IPS-18a (cell line): Measurements from ENCODE around the gene PSME3IP1.

Experiments
- H3K27ac ChIP-seq: one replicate; pipeline ENCODE4 v1.5.1; 2013; ENCODE audit warnings: low read length
- H3K27me3 ChIP-seq: one replicate; pipeline ENCODE4 v1.6.1; 2013; ENCODE audit warnings: mild to moderate bottlenecking, low read length; ENCODE audit not compliant: control insufficient read depth, insufficient read depth
- H3K36me3 ChIP-seq: one replicate; pipeline ENCODE4 v1.6.1; 2013; ENCODE audit warnings: low read depth, low read length; ENCODE audit not compliant: control insufficient read depth
- H3K4me1 ChIP-seq: one replicate; pipeline ENCODE4 v1.6.1; 2013; ENCODE audit warnings: low read depth, low read length; ENCODE audit not compliant: control insufficient read depth
- H3K4me3 ChIP-seq: one replicate; pipeline ENCODE4 v1.5.1; 2013; ENCODE audit warnings: low read length
- H3K9ac ChIP-seq: one replicate; pipeline ENCODE4 v1.6.1; 2013; ENCODE audit warnings: mild to moderate bottlenecking, low read length, moderate library complexity
- H3K9me3 ChIP-seq: one replicate; pipeline ENCODE4 v1.6.1; 2013; ENCODE audit warnings: low read depth, low read length; ENCODE audit not compliant: control insufficient read depth

The PSME3IP1 gene

GRCh38 chr16:57127037-57127763 is 58.6 kb downstream of the PSME3IP1 start:
- Histone ChIP-seq H3K27ac (no peak overlapping the region), H3K9me3 (no peaks in the 10 kb centered on the region), H3K9ac (no peak overlapping the region)

GRCh38 chr16:57126411-57126810 is 59.4 kb downstream of the PSME3IP1 start:
- H3K36me3 ChIP-seq = no peaks in the 10 kb centered on the region

More at GRCh38 chr16:57127037-57127763, 58.6 kb downstream of the PSME3IP1 start:
- no peaks in the 10 kb centered on the region for H3K36me3 ChIP-seq
- H3K4me3 ChIP-seq = no peak overlapping the region
- H3K4me1 ChIP-seq = no peaks in the 10 kb centered on the region
- H3K27me3 ChIP-seq = no peaks in the 10 kb centered on the region

GRCh38 chr16:57125969-57126368 is 59.9 kb downstream of the PSME3IP1 start:
- no peaks in the 10 kb centered on the region for H3K9me3 ChIP-seq
- no peaks in the 10 kb centered on the region for H3K4me1 ChIP-seq
- H3K36me3 ChIP-seq = no peaks in the 10 kb centered on the region
- H3K27me3 ChIP-seq = no peaks in the 10 kb centered on the region
- H3K4me3 ChIP-seq = no peak overlapping the region
- no peak overlapping the region for H3K9ac ChIP-seq
- H3K27ac ChIP-seq = no peak overlapping the region

More at GRCh38 chr16:57126411-57126810, 59.4 kb downstream of the PSME3IP1 start:
- Histone ChIP-seq H3K27ac (no peak overlapping the region), H3K4me1 (no peaks in the 10 kb centered on the region), H3K27me3 (no peaks in the 10 kb centered on the region), H3K4me3 (no peak overlapping the region), H3K9me3 (no peaks in the 10 kb centered on the region), H3K9ac (no peak overlapping the region)

- Histone ChIP-seq H3K36me3 (no peaks in the 10 kb centered on the region), H3K9me3 (no peaks in the 10 kb centered on the region), H3K27ac (no peak overlapping the region), H3K9ac (no peak overlapping the region), H3K4me1 (no peaks in the 10 kb centered on the region), H3K4me3 (no peak overlapping the region), H3K27me3 (no peaks in the 10 kb centered on the region)
Observed at GRCh38 chr16:57125376-57125775, 60.5 kb downstream of the PSME3IP1 start.

- Histone ChIP-seq H3K36me3 (no peaks in the 10 kb centered on the region), H3K27ac (no peak overlapping the region), H3K4me1 (no peaks in the 10 kb centered on the region), H3K4me3 (no peak overlapping the region), H3K9me3 (no peaks in the 10 kb centered on the region), H3K27me3 (no peaks in the 10 kb centered on the region), H3K9ac (no peak overlapping the region)
Observed at GRCh38 chr16:57123974-57124674, 61.7 kb downstream of the PSME3IP1 start.

GRCh38 chr16:57123216-57123973 is 62.4 kb downstream of the PSME3IP1 start:
- Histone ChIP-seq H3K9ac (no peak overlapping the region), H3K36me3 (no peaks in the 10 kb centered on the region), H3K9me3 (no peaks in the 10 kb centered on the region), H3K4me1 (no peaks in the 10 kb centered on the region), H3K27ac (no peak overlapping the region), H3K4me3 (no peak overlapping the region), H3K27me3 (no peaks in the 10 kb centered on the region)

GRCh38 chr16:57118461-57119084 is 67.3 kb downstream of the PSME3IP1 start:
- Histone ChIP-seq H3K9me3 (no peaks in the 10 kb centered on the region), H3K4me3 (no peak overlapping the region), H3K4me1 (no peaks in the 10 kb centered on the region), H3K9ac (no peak overlapping the region), H3K27ac (no peak overlapping the region), H3K36me3 (no peaks in the 10 kb centered on the region), H3K27me3 (no peaks in the 10 kb centered on the region)

- Histone ChIP-seq H3K27ac (no peak overlapping the region), H3K36me3 (no peaks in the 10 kb centered on the region), H3K9me3 (no peaks in the 10 kb centered on the region), H3K9ac (no peak overlapping the region), H3K4me3 (no peak overlapping the region), H3K4me1 (no peaks in the 10 kb centered on the region), H3K27me3 (no peaks in the 10 kb centered on the region)
Observed at GRCh38 chr16:57115514-57116182, 70.2 kb downstream of the PSME3IP1 start.

GRCh38 chr16:57115168-57115513 is 70.7 kb downstream of the PSME3IP1 start:
- Histone ChIP-seq H3K4me1 (no peaks in the 10 kb centered on the region), H3K4me3 (no peak overlapping the region), H3K27me3 (no peaks in the 10 kb centered on the region), H3K36me3 (no peaks in the 10 kb centered on the region), H3K9me3 (no peaks in the 10 kb centered on the region), H3K9ac (no peak overlapping the region), H3K27ac (no peak overlapping the region)

GRCh38 chr16:57113664-57114063 is 72.2 kb downstream of the PSME3IP1 start:
- H3K27me3 ChIP-seq = no peaks in the 10 kb centered on the region
- no peak overlapping the region for H3K4me3 ChIP-seq
- H3K27ac ChIP-seq = no peak overlapping the region
- no peaks in the 10 kb centered on the region for H3K36me3 ChIP-seq
- H3K4me1 ChIP-seq = no peaks in the 10 kb centered on the region
- H3K9ac ChIP-seq = no peak overlapping the region
- H3K9me3 ChIP-seq = no peaks in the 10 kb centered on the region

- H3K36me3 ChIP-seq = no peaks in the 10 kb centered on the region
- no peaks in the 10 kb centered on the region for H3K27me3 ChIP-seq
- H3K9ac ChIP-seq = no peak overlapping the region
- no peak overlapping the region for H3K4me3 ChIP-seq
- no peak overlapping the region for H3K27ac ChIP-seq
- no peaks in the 10 kb centered on the region for H3K4me1 ChIP-seq
- H3K9me3 ChIP-seq = no peaks in the 10 kb centered on the region
Observed at GRCh38 chr16:57113042-57113453, 72.8 kb downstream of the PSME3IP1 start.
